HG03575 (cell line): ENCODE results near the gene FCMR.

Source experiments
- ATAC-seq: cut with Tn5 transposase; IDR thresholded peaks from one replicate; pipeline ENCODE4 v1.9.1; 2021; ENCODE audit not compliant: unreplicated experiment, insufficient number of reproducible peaks, low FRiP score; ENCODE audit errors: extremely low read depth

The FCMR gene

DNA sequence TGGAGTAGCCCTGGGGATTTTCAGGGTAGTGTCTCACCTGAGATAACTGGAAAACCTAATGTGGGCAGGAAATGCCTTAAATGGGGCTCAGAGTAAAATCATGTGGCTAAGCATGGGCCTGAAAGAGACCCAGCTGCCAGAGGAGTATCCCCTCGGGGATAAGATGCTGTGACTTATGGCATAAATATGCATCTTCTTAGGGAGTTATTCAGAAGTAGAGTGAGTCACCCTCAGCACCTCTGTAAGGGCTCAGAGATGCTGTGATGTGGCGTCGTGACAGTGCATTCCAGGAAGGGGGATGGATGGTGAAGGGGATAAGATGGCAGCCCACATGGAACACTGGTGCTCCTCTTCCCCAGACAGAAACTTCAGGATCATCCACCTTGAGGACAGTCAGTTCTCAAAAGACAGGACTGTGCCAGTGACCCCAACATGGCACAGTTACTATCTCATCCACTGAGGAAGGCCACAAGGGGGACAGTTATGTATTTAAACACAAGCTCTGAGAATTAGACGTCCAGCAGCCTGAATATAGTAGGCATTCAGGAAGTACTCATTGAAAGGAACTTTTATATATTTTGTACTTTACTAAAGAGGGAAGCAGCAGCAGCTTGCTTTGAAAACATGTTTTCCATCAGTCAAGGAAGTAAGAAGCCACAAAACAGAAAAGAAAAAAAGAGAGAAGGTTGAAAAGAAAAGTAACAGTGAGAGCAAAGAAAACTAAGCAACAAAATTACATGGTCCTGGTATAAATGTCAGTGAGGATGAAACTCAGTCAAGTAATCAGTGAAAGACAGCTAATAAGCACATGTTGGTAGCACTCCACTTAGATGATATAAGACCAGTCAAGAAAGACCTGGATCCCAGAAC is 16.2 kb downstream of the FCMR start:
- ATAC-seq, result no peak

DNA sequence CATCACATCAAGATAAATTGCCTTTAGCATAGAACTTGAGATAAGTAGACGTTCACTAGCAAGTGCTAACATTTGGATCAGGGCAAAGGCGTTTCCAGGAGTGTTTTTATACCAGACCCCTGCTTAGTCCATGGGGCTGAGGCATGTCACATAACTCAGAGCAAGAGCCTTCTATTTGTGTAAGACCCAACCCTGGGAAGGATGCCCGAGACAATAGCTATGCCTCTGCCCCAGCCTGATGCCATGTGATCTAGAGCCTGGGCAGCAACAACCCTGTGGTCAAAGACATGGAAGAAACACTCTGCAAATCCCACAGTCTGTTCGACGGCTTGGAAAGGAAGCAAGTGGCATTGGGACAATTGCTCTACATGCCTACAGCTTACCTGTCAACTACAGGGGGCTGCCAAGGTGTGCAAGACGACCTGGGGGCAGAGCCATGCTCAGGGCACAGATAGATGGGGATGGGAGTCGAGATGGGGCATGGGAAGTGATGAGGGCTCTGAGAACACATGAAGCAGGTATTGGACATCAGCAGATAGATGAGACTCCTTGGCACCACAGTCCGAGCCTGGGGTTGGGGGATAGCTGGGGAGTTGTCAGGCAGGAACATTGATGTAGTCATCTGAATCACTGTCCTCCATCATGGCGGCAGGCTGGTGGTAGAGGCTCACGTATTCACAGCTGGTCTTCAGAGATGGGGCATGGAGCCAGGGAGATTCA is 17.2 kb downstream of the FCMR start:
- no peak for ATAC-seq

DNA sequence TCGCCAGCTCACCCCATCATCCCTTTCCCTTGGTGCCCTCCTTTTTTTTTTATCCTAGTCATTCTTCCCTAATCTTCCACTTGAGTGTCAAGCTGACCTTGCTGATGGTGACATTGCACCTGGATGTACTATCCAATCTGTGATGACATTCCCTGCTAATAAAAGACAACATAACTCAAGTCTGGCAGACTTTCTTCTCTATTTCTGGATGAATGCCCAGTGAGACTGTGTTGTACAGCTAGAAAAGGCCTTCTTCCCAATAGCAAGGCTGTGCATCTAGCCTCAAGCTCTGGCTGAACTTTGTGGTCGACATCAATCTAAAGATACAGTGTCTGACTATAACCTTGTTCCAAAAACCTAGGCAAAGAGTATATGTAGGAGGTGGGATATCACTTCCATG is 18.1 kb downstream of the FCMR start:
- ATAC-seq, result no peak

DNA sequence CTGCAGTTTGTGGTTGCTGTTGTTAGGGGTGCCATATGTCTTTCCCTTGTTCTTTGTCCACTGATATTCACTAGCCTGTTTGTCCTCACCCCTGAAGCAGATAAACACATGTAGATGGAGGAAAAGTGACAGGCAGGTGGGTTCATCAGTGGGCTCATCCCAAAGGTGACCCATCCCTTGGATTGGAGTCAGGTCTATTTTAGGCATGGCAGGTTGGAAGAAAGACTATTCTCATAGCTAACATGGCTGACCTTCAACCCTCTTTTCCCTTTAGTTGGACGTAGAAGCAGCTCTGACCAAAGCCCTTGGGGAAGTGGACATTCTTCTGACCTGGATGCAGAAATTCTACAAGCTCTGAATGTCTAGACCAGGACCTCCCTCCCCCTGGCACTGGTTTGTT is 19.0 kb downstream of the FCMR start:
- ATAC-seq, result no peak

DNA sequence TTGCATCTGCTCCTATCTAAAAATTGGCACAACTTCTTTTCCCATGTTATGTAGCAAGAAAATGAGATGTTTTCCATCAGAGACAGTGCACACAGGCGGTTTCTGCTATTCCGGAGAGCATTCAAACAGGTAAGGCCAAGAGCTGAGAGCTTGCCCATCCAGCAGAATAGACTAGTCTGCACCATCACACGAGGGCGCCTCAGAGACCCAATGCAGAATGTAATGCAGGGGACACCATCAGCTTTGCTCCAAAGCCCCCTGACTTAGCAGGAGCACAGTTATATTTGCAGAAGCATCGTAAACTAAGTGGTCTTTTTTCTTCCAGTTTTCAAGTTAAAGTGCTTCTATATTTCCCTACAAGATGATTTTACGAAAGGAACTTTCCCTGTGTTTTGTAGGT is 19.8 kb downstream of the FCMR start:
- ATAC-seq, result no peak

DNA sequence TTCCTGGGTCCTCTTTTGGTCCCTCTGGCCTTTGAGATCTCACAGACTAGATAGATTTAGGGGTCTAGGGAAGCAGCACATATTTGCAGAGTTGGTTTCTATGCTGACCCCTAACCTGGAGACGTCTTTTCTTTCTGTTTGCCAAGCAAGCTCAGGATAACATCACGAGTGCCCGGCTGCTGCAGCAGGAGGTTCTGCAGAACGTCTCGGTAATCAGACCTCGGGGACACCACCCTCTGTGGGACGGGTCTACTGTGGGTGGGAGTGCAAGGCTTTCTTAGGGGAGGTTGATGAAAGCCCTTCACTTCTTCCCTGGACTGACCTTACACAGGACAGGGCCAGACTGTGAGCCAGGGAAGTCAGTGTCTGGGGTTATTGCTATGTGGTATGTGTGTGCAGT is 21.6 kb downstream of the FCMR start:
- ATAC-seq, result no peak

DNA sequence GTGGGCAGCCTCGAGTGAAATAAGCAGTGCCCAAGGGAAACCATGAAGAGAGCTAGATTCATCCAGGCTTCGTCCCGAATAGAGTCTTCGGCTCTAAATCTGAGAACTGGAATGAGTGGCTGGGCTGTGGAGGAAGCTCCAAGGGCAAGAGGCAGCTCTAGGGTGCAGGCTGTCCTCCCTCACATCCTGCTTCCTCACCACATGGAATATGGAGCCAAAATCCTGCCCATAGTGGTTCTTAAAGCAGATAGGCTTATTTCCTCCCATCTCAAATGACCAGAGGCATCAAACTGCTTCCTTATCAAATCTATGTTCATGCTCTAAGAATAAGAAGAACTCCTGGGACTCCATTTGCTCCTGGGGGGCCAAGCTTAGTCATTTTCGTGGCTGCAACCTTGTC is 22.0 kb downstream of the FCMR start:
- no peak for ATAC-seq

DNA sequence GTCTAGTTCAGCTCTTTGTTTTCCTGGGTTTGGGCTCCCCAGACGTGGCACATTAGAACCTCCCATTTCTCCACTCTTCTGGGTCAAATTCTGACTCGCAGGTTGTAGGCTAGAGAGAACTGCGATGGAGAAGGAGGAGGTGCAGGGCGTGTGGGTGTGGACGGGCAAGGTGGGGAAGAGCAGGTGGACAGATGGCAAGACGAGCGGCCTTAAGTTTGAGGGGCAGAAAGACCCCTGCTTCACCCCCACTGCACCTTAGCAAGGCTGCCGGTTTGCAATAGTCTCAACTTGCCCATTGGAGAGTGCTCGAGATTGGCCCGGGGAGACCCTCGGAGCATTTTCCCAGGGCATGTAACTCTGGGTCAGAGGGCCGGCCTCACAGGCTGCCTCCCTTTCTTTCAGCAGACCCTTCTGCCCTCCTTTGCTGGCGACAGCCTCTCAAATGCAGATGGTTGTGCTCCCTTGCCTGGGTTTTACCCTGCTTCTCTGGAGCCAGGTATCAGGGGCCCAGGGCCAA is 22.8 kb downstream of the FCMR start:
- no peak for ATAC-seq

DNA sequence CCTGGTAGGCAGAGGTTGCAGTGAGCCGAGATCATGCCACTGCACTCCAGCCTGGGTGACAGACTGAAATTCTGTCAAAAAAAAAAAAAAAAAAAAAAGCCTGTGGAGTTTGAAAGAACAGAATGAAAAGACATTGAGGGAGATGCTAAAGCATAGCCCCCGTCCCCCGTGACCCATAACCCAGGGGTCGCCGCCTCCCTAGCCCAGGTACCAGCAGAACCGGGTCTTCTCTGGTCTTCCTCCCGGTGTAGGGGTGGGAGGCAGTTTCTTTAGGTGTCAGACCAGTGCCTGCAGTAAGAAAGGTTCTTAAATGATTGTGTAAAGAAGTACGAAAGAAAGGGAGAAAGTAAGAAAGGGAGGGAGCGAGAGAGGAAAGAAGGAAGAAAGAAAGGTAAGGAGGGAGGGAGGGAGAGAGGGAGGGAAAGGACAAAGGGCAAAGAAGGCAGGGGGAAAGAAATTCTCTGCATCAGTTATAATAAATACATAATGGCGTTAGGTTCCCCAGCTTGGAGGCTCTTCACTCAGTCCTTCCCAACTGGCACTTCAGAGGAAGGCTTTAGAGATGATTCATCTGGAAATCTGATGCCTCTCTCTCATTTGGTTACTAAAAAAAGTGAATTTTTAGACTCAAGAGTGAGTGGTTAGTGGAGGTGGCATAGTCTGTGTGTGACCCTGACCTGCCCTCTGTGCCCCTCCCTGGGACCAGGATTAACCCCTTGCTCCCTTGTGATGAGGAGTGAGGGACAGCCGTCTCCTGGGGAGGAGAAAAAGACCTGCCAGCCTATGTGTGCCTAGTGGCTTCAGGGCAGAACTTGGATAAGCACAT is 23.4 kb downstream of the FCMR start:
- ATAC-seq, result no peak

DNA sequence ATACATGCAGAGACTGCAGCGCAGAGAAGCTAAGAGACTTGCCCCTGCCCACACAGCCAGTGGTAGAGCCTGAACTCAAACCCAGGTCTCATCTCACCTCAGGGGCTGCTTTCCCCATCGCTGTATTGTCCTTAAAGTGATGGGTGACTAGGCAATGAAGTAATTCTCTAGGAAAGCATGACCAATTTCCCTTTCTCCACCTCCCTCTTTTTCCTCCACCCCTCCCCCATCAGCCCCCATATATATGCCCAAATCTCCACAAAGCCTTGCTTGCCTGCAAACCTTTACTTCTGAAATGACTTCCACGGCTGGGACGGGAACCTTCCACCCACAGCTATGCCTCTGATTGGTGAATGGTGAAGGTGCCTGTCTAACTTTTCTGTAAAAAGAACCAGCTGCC is 24.6 kb downstream of the FCMR start, which contains the start of gene IL24:
TSS of gene IL24 (plus strand) at position 269 of the 400 bp plus-strand sequence. CDS start 390 bp downstream, outside the sequence.
- no peak for ATAC-seq

DNA sequence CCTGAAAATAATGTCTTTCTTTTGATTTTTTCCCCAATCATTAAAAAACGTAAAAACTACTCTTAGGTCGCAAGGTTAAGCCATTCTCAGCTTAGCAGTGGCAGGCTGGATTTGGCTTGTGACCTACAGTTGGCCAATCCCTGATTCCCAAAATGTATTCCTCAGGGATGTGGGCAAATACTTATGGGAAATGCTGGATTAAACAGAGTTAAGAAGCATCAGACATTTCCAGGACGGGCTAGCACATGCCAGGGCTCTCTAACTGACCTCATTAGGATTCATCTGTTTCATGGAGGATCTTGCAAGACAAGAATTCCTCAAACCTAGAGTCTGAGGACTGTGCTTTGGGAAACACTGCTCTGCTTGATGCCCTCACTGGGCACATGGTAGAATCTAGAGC is 25.5 kb downstream of the FCMR start:
- ATAC-seq, result no peak

DNA sequence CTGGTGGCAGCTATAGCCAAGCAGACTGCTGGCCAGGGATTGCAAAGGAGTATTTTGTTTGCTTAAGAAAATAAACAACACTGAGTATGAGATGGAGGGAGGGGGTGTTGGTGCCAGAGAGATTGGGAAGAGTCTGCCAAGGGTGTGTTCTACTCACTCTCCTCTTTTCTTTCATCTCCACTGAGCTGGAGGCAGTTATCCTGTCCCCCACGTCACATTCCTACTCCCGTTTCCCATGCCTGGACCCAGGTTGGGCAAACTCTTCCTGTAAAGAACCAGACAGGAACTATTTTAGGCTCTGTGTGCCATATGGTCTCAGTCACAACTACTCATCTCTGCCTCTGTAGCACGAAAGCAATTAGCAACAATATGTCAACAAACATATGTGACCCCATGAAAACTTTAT is 25.9 kb downstream of the FCMR start:
- no peak for ATAC-seq

DNA sequence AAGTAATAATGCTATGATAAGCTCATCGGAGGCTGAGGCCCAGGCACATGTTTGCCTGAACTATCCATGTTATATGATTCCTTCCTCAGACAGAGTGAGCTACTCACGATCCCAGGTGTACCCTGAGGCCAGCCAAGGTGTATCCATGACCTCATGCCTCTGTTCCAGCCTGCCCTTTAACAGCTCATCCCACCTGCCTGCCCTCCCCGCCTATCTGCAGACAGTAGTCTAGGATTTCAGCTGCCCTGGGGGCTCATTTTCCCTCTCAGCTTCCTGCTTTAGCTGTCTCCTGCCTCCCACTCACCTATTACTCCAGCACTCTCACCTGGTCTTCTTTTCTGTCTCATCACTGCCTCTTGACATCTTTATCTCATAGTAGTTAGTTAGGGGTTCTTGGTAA is 26.4 kb downstream of the FCMR start:
- ATAC-seq, result no peak

DNA sequence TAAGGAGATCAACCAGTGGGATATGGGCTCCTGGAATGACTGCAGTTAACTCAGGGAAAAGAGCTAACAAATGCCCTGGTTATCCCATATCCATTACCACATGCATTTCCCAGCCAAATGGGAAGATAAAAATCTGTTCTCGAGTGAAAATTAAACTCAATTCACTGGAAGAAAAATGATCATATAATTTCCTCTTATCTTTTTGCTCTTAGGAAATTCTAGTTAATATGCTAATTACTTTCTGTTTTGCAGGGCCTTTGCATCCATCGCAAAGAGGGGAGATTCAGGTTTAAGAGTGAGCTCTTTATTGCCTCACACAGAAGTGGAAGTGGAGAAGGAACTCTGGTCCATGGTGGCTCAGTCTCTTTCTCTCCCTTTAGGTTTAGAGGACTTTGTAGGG is 28.4 kb downstream of the FCMR start:
- no peak for ATAC-seq

DNA sequence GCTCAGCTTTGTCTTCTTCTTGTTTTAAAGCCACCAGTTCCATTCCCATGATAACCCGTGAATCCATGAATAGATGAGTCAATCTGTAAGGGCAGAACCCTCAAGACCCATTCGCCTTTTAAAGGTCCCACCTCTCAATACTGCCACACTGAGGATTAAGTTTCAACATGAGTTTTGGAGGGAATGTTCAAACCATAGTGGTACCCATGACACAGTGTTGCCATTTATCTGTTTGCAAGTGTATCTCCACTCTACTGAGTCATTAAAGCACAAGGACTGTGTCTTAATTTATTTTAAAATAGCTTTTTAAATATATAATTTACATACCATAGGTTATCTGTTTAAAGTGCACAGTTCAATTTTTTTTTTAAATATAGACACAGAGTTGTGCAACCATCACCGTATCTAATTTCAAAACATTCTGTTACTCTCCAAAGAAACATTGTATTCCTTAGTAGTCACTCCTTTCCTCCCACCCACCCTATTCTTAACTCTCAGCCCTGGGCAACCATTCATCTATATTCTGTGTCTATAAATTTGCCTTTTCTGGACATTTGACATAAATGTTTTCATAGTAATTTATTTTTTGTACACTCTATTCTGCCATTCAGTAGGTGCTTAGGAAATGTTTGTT is 29.3 kb downstream of the FCMR start:
- ATAC-seq, result no peak

DNA sequence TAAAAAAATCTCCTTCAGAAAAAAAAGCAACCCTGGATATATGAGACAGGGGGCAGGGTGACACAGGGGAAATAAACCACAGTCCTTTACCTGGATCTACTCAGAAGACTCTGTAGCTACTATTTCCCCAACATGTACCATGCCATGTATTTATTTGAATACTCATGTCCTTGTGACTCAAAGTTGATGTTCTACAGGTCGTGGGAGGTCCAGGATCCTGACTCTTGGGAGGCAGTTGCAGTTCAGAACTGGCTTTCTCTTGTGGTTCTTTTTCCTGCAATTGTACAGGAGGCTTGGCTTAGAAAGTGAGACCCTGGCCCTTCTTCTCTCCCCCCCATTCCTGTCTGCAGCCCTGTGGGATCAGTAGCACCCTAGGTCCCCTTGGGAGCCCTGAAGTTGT is 30.3 kb downstream of the FCMR start:
- ATAC-seq, result no peak

DNA sequence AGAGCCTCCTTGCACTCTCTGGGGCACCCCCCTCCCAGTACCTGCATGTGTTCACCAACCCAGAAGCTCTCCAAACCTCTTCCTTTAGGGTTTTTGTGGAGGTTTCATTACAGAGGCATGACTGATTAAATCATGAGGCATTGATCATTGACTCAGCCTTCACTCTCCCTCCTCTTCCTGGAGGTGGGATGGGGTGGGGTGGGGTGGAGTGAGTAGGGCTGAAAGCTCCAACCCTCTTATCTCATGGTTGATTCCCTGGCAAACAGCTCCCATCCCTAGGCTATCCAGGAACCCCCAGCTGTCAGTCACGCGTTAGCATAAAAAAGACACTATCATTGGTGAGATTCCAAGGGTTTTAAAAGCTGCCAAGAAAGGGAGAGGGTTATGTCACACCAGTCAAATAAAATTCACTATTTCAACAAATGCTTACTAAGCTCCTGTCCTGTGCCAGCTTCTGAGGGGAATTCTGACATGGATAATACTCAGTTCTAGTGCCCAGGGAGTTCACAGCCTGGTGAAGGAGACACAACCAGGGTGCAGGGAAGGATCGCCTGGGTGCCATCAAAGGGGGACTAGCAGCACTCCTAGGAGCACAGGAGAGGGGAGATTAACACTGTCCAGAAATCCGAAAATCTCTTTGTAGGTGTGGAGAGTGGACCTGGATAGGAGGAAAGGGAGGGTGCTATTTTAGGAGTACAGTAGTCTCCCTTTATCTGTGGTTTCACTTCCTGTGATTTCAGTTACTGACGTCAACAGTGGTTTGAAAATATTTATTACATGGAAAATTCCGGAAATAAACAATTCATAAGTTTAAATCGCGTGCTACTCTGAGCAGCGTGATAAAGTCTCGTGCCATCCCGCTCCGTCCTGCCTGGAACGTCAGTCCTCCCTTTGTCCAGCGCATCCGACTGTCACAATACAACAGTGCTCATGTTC is 31.3 kb downstream of the FCMR start:
- ATAC-seq, result no peak

DNA sequence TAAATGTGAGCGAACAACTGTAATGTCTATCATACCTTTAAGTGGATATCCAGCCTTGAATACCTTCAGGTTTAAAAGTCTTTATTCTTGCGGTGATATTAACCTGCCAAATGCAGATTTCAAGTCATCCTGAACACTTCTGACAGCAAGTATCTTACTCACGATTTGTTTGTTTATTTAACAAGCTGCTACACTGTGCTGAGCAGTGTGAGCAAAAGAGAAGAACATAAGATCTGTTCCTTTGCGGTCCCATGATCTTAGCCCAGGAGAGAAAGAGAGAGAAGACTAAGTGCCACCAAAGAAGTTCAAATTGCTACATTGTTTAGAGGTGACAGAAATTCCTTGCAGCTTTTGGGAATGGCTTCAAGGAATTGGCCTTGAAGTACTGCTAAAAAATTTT is 34.0 kb downstream of the FCMR start:
- no peak for ATAC-seq
